ENCODE measurements around the gene DMRTB1.

DMRTB1 gene

DNA sequence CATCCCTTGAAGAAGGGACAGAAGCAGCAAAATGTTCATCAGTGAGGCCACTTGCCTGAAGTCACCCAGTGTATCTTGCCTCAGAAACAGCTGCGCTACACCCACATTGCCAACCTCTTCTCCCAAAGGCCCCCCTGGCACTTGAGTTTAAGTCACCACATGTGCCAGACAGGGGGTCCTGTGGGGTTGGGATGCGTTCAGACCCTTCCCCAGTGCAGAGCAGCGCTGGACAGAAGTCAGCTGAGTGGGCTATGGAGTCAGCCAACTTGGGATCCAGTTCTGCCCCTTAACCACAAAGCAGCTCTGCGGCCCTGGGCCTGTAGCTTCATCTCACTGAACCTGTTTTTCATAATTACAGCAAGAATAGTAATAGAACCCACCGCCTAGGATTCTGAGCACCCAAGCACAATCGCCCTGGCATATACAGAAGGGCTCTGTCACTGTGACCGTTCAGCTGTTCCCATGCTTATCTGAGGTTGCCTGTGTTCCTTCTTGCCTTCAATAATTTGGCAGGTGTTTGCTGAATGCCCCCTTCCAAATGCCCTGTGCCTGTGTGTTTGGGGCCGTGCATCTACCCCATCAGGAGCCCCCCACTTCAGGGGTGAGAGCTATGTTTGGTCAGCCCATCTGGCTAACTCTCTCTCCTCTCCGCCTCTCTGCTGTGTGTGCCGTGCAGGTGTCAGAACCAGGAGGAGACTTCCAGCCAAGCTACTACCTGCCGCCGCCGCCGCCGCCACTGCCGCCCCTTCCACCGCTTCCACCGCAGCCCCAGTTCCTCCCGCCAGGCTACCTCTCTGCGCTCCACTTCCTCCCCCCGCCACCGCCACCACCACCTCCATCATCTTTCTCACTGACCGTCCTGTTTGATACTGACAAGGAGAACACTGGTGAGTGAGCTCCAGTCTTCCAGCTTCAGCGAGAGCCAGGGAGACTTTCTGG lies 5.0 kb downstream of the DMRTB1 start:
- no peak for DNase-seq (ENCODE audit: low read depth)
- no peak for TF ChIP-seq CTCF (IDR thresholded peaks at IDR 0.05; ENCODE audit: control insufficient read depth, extremely low read depth, insufficient read depth)
- no peak overlapping the region for H3K4me3 ChIP-seq (ENCODE audit: low read depth, low read length)

DNA sequence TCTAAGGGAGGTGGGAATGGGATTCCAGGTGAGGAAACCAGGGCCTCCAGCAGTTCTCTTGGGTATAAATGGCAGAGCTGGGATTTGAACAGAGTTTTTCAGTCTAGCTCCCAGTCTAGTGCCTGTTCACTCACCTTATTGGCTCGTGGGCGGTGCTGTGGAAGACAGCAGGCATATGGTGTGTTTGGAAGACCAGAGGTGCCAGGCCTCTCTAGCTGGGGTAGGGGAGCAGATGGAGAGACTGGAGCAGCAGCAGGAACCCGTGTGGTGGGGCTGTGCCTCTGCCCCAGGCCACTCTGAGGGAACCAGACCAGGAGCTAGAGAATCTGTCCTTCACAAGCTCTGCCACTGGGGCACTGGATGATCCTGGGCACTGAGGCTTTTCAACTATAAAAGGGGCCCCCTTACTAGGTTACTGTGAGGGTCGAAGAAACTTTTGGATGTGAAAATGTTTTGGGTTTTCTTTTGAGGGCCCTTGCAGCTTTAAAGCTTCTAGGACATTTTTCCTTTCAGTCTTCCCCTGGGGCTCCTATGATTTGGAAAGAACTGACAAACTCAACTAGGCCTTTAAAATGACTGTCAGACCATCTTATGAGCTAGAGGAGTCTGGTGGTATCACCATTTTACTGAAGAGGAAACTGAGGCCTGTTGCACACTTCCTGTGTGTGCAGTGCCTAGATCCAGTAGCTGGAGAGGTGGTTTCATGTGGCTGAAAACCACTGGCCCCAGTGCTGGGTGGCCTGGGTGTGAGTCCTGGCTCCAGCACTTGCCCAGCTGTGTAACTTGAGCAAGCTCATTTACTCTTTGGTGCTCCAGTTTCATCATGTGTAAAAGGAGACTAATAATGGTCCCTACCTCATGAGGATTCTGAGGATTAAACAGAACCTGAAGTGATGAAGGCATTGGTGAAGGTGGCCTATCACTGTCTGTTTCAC lies 6.1 kb downstream of the DMRTB1 start:
- DNase-seq (ENCODE audit: low read depth), result no peak
- no peak for TF ChIP-seq CTCF (IDR thresholded peaks at IDR 0.05; ENCODE audit: control insufficient read depth, extremely low read depth, insufficient read depth)
- H3K4me3 ChIP-seq (ENCODE audit: low read depth, low read length), result no peak overlapping the region

- no peak for DNase-seq (ENCODE audit: low read depth)
- no peak overlapping the region for H3K4me3 ChIP-seq (ENCODE audit: low read depth, low read length)
- TF ChIP-seq CTCF (IDR thresholded peaks at IDR 0.05; ENCODE audit: control insufficient read depth, extremely low read depth, insufficient read depth), result no peak
Measured at GRCh38 chr1:53467391-53467790, 8.2 kb downstream of the DMRTB1 start.

- no peak for DNase-seq (ENCODE audit: low read depth)
Measured at GRCh38 chr1:53468374-53468773, 9.2 kb downstream of the DMRTB1 start.

DNA sequence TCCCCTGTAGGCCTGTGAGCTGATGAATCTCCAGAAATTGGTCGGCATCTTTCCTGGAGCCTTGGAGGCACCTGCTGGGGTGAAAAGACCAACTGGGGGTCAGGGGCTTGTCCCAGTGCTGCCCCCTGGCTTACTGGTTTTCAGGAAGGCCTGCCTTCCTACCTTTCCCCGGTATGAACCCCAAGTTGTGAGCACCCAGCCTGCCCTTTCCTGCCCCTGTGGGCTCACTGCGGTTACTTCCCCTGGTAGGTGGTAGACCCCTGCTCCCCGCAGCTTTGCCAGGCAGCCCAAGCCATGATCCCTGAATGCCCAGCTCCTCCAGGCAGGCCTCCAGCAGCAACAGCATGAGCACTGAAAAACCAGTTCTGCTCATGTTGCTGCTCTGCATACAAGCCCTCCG lies 10.2 kb downstream of the DMRTB1 start:
- no peak overlapping the region for H3K4me3 ChIP-seq (ENCODE audit: low read depth, low read length)
- no peak for DNase-seq (ENCODE audit: low read depth)
- no peak for TF ChIP-seq CTCF (IDR thresholded peaks at IDR 0.05; ENCODE audit: control insufficient read depth, extremely low read depth, insufficient read depth)

More at GRCh38 chr1:53468374-53468773, 9.2 kb downstream of the DMRTB1 start:
- no peak for TF ChIP-seq CTCF (IDR thresholded peaks at IDR 0.05; ENCODE audit: control insufficient read depth, extremely low read depth, insufficient read depth)
- no peak overlapping the region for H3K4me3 ChIP-seq (ENCODE audit: low read depth, low read length)

DNA sequence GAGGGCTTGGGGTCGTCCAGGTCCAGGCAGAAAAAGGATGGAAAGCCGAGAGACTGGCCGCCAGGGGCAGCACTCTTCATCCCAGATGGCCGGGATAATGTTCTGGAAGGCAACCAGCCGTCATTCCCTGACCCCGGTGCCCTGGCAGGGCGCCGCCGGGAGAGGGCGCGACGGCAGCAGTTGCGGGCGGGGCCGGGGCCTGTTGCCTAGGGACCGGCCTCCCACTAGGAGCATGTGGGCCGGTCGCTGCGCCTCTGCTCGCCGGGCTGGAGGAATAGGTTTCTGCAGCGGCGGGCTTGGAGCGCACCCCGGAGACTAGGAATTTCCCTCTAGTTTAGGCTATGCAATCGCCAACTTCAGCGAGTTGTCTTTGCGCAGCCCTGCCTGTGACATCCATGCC lies 11.0 kb downstream of the DMRTB1 start:
- no peak overlapping the region for H3K4me3 ChIP-seq (ENCODE audit: low read depth, low read length)
- no peak for TF ChIP-seq CTCF (IDR thresholded peaks at IDR 0.05; ENCODE audit: control insufficient read depth, extremely low read depth, insufficient read depth)
- DNase-seq (ENCODE audit: low read depth), result no peak
